HG02571 (cell line): Measurements from ENCODE around the gene FAM118A.
"Not testable (repeated sequence)": the region's sequence is repeated elsewhere in the genome, so short reads cannot be mapped to it uniquely, and the experiment has no call there.

ENCODE experiments used
- ATAC-seq: cut with Tn5 transposase; IDR thresholded peaks from one replicate; pipeline ENCODE4 v1.9.1; 2021; ENCODE audit warnings: mild to moderate bottlenecking, moderate library complexity; ENCODE audit not compliant: unreplicated experiment

The FAM118A gene

GRCh38 chr22:45309422-45310227 is at the start of gene FAM118A:
Gene FAM118A, plus strand, starts transcription at chr22:45309934. Its CDS starts 12,446 bp downstream, at chr22:45322380.
- ATAC-seq: peak; percentile 70

DNA sequence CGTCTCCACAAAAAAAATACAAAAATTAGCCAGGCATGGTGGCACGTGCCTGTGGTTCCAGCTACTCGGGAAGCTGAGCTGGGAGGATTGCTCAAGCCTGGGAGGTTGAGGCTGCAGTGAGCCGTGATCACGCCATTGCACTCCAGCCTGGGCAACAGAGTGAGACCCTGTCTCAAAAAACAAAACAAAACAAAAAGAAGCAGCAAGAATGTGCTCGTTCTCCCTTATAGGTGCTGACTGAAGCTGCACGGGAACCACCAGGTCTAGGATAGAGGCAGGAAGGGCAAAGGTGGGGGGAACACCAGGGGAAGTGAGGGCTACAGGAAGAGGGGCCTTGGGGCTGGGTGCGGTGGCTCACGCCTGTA is 49.4 kb upstream of the FAM118A start:
- not testable (repeated sequence) for ATAC-seq

DNA sequence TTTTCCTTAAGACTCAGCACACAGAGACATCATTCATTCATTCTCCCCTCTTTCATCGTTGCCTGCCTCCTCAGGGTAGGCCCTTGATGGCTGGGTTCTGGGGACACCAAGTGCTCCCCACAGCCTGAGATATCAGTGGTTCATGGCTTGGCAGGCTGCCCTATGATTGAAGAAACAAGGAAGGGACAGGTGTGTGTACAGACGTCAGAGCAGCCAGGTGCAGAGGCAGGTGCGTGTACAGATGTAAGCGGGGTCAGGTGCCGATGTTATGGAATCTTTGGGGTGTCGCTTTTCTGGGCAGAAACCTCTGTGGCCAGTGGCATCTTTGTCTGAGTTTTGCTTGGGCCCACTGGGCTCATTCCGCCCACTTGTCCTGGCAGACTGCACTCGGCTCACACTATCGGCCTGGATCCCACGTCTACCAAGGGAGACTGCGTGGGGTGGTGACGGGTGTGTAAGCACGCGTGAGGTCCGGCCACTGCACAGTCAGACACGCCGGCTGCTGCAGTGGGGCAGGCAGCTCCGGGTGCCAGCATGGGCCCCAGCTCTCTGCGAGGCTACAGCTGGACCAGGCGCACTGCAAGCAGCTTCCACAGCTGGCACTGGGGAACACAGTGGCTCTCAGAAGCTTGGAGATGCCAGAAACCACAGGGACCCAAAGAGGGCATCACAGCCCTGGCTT is 48.2 kb upstream of the FAM118A start:
- ATAC-seq: no peak

- ATAC-seq: no peak
Measured at GRCh38 chr22:45262195-45262930, 47.4 kb upstream of the FAM118A start.

DNA sequence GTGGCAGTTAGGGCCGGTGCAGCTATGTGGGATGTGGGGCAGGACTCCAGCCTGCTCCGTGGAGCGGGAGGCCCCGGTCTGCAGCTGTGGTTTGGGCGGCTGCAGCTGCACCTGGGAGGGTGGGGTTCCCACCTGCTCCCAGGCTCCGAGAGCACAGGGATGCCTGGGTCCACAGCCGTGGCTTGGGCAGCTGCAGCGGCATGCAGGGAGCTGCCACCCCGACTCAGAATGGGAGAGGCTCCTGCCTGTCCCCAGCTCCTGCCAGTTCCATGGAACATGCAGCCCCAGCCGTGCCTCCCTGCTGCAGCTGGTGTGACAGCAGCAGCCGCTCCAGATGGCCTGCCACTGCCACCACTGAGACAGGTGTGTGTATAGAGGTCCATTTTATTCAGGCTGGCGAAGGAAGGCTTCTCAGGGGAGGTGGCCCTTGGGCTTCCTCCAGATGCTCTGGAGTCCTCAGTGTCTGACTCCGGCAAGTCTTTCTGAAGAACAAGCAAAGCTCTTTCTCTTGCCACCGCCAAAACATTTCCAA is 46.7 kb upstream of the FAM118A start:
- ATAC-seq: peak; percentile 32

DNA sequence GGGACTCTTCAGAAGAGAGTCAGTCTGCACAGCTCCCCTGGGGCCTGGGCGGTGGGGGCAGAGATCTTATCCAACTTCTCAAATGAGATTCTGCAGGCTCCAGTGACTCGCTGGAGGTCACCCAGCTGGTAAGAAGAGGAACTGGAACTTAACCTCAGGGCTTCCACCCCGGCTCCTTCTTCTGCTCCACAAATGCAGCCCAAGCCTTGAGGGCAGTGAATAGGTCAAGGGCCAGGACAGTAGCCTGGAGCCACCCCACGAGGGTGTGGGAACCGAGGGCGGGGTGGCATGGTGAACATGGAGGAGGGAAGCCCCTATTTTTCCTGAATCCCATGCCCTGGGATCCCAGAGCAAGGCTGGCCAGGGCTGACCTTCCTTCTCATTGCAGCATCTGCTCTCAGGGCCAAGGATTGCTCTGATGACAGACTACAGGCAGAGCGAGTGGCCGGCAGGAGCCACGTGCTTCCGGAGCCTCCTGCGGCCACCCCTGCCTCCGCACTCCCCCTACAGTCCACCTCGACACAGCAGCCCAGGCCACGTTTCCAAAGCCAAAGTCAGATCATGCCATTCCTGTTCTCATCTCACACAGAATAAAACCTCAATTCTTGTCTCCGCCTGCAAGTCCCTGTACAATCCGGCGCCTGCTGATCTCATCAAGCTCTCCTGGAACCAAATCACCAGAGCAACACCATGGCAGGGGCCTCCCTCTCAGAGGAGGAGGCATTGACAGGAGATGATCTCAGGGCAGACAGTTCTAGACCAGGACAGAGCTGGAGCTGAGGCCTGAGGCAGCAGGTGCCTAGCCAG is 46.1 kb upstream of the FAM118A start:
- ATAC-seq: peak; percentile 64

DNA sequence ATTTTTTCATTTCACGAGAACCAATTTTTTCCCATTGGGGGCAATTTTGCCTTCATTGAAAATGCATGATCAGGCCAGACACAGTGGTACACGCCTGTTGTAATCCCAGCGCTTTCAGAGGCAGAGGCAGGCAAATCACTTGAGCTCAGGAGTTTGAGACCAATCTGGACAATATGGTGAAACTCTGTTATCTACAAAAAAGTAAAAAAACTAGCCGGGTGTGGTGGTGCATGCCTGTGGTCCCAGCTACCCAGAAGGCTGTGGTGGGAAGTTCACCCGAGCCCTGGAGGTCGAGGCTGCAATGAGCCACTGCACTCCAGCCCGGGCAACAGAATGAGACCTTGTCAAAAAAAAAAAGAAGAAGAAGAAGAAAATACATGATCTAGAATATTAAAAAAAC is 44.2 kb upstream of the FAM118A start:
- no peak for ATAC-seq

- peak; percentile 16 for ATAC-seq
Measured at GRCh38 chr22:45268167-45268957, 41.4 kb upstream of the FAM118A start.

GRCh38 chr22:45268958-45269844 is 40.5 kb upstream of the FAM118A start:
- peak; percentile 52 for ATAC-seq

DNA sequence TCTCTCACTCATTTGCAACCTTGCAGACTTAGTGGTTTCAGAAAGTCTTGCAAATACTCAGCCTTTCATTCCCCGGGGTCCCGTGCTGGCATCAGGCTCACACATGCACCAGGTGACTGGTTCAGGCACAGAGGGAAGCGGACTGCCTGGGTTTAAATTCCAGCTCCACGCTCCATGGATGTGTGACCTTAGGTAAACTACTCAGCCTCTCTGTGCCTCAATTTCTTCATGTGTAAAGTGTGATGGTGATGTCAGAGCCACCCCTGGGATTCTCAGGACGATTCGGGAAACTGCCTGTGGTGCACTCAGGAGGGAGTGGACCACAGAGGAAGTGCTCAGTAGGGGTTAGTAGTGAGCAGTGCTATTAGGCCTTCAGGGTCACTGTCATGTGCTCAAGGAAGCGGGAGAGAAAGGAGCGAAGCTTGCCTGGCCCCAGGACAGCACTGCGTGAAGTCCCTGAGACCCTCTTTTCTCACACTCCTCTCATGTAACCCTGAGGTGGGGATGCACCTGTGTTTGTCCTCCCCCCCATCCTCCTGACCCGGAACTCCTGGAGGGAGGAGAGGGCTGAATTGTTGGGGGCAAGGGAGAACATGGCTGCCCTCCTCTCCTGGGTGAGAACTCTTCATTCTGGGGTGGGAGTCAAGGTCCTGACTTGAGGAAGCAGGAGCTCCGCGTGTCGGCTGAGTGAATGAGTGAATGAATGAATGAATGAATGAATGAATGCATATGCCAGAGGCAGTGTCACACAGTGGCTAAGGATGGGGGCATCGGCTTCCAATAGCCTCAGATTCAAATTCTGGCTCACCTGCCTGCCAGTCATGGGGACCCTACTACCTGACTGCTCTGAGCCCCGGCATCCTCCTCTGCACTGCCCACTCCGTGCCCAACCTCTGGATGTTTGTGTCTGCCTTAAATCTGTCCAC is 39.4 kb upstream of the FAM118A start:
- ATAC-seq: no peak

- ATAC-seq: no peak
Measured at GRCh38 chr22:45271667-45272201, 38.0 kb upstream of the FAM118A start.

- ATAC-seq: no peak
Measured at GRCh38 chr22:45272498-45272897, 37.2 kb upstream of the FAM118A start.

DNA sequence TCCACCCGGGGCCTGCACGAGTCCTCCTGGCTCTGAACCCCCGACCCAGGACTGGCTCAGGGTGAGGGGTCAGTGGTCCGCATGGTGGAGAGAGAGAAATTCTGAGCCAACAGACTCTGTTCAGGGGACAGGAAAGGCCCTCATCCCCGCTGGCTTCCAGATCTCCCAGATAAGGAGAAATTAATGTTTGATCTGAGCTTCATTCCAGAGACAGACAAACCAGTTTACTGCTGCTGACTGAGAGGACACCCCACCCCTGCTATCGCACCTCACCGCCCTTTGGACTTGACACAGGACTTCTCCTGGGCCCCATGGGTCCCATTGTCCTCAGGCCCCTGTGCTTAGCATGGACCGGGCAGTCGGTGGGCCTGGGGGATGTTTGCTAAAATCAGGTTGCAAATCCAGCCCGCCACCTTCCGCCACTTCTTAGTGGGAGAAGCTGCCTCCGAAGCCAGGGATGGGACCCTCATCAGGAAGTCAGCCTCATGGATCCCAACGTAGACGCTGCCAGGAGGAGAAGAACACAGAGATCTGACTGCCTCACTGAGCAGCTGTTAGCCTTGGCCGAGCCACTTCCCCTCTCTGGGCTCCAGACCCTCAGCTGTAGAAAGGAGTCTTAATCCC is 36.2 kb upstream of the FAM118A start:
- no peak for ATAC-seq

- ATAC-seq: no peak
Measured at GRCh38 chr22:45276507-45277105, 33.1 kb upstream of the FAM118A start.

- not testable (repeated sequence) for ATAC-seq
Measured at GRCh38 chr22:45277720-45278119, 32.0 kb upstream of the FAM118A start.

- ATAC-seq: no peak
Measured at GRCh38 chr22:45278125-45278524, 31.6 kb upstream of the FAM118A start.

DNA sequence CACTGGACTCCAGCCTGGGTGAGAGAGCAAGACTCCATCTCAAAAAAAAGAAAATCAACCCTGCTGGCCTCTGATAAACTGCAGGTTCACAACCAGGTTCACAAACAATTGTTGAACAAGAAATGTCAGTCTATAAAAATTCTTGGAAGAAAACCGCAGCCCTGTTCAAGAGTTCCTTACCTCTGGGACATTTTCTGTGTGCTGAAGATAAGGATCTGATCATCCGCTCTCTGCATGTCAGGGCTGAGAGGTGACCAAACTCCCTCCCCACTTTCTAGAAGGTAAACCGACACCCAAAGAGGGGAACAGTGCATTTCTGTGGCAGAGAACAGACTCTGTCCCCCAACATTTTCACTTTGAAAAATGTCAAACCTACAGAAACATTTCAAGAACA is 29.1 kb upstream of the FAM118A start:
- ATAC-seq: no peak
